Fibroblast of mammary gland (primary cell): ENCODE measurements around the gene TRERF1.

Source experiments
- DNase-seq: peaks from one replicate; pipeline ENCODE4 v3.0.0-alpha.2; 2010; ENCODE audit warnings: low read depth
- H3K4me3 ChIP-seq: 2 replicates; pipeline ENCODE4 v1.5.1; 2011; ENCODE audit warnings: low read depth, mild to moderate bottlenecking, low read length, moderate library complexity; ENCODE audit not compliant: control insufficient read depth
- TF ChIP-seq, protein P1 (sequence below): conservative IDR thresholded peaks from 2 replicates; pipeline ENCODE4 v1.5.1; 2011; ENCODE audit warnings: low read depth, low read length, inconsistent platforms; ENCODE audit not compliant: control insufficient read depth, insufficient read depth

TRERF1 gene

DNA sequence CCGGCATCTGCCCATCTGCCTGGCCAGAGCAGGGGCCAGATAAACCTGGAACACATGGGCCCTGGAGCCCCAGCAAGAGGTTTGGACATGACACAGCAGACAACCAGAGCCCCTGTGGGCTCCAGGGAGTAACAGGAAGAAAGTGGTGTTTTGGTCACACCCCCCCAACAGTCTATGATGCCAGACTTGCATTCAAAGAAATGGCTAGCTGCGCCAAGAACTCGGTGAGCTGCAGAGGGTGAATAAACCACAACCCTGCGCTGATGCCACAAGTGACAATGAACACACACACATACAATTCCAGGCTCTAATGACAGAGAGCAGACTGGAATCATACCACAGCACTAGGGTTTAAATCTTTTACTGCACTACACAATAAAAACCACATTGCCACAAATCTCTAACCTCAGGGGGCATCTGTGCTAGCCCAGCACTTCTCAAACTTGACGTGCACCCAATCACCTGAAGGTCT lies 34.0 kb downstream of the TRERF1 start:
- no peak for DNase-seq
- no peak overlapping the region for H3K4me3 ChIP-seq
- TF ChIP-seq, protein P1, sequence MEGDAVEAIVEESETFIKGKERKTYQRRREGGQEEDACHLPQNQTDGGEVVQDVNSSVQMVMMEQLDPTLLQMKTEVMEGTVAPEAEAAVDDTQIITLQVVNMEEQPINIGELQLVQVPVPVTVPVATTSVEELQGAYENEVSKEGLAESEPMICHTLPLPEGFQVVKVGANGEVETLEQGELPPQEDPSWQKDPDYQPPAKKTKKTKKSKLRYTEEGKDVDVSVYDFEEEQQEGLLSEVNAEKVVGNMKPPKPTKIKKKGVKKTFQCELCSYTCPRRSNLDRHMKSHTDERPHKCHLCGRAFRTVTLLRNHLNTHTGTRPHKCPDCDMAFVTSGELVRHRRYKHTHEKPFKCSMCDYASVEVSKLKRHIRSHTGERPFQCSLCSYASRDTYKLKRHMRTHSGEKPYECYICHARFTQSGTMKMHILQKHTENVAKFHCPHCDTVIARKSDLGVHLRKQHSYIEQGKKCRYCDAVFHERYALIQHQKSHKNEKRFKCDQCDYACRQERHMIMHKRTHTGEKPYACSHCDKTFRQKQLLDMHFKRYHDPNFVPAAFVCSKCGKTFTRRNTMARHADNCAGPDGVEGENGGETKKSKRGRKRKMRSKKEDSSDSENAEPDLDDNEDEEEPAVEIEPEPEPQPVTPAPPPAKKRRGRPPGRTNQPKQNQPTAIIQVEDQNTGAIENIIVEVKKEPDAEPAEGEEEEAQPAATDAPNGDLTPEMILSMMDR: no peak

DNA sequence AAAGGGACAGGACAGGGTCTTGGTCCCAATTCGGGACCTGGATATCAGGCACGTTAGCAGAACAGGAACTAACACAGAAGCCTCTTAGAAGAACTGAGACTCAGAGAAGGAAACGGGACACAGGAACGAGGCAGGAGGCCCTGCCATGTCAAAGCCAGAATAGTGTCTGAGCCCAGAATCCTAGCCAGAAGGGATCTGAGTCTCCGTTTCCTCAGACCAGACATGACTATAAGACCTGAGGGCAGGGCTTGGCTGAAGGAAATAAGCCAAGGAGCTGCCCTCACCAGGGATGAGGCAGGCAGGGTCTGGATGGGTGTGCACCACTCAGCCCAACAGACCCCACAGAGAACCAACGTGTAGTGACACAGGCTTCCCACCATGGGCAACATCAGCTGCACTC lies 40.3 kb downstream of the TRERF1 start:
- DNase-seq: no peak
- no peak overlapping the region for H3K4me3 ChIP-seq
- TF ChIP-seq, protein P1: no peak

DNA sequence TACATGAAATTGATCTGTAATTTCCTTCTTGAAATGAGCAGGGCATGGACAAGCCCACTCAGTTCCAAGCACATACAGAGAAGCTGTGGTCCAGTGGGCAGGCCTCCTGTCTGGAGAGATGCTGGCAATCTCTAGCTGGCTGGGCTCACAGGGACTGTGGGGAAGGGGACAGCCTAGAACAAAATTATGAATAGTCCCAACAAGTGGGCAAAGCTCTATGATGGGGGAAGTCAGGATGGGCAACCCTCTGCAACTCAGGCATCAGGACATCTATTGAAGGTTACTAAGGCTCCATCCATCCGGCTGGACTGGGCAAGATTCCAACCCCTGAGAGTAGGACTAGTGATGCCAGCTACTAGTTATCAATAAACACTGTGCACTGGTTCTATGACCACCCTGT lies 40.9 kb downstream of the TRERF1 start:
- H3K4me3 ChIP-seq: no peak overlapping the region
- TF ChIP-seq, protein P1: no peak
- DNase-seq: no peak

DNA sequence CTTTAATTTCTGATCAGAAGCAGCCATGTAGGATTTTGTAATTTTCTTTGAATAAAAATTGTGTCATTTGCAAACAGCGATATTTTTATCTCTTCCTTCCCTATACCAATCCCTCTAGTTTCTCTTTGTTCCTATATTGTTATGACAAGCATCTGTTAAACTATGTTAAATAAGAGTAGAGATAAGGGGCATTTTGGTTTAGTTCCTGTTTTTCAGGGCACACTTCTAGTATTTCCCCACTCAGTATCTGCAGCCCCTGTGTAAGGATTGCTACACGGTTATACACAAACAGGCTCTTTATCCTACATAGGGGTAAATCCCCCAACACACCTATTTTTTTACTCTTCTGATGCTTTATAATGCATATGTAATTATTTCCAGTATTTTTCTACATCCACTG lies 42.1 kb downstream of the TRERF1 start:
- H3K4me3 ChIP-seq: no peak overlapping the region
- TF ChIP-seq, protein P1: no peak
- no peak for DNase-seq

DNA sequence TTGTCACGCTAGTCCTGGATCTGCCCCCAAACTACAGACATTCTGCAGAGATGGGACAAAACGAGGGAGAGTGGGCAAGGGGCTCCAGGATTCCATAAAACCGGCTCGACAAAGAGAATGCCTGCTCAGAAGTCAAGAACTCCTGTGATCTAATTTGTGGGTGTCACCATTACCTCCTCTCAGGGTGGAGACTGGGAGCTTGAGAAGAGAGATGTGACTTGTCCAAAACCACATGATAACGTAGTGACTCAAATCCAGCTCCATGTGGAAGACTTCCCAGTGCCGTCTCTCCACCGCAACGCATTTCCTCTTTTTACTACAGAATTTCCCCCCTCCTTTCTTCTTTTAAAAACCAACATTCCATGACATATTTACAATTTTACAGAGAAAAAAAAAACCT lies 44.3 kb downstream of the TRERF1 start:
- TF ChIP-seq, protein P1: no peak
- H3K4me3 ChIP-seq: no peak overlapping the region
- DNase-seq: peak; percentile 94

DNA sequence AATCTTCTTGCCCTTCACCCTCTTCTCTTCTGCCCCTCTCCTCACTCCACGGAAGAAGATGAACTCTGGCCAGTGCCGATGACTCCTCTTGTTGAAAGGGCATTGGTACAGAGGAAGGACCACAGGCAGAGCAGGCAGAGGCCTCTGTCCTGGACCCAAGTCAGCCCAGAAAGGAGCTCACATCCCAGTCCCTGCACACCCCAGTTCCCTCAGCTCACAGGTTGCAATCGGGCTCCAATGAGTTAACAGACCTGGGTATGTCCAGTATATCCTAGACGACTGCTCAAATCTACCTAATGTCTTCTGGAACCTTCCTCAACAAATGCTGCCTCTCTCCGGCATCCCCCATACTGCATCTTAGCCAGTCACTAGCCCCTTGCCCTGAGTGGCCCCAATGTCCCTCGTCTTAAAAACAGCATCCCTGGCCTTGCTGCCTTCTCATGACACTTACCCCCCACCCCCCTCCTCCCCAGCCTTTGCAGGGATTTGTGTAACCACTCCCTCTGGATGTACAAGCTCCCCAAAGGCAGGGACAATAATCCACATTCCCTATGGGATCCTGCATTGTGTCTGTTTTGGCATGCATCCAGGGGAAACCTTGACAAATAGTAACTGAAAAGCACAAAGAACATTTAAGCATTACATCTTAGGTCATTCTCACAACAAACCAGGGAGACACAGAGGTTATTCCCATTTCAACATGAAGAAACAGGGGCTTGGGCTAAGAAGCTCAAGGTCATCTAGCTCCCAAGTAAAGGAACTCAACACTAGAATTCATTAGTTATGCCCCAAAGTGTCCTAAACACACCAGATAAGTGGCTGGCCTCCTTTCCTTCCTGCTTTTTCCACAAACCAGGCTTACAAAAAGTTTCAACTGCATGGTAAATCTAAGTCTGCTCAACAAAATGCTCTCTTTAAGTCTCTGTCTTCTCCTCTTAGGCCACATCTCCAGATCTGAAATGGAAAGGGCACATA lies 45.1 kb downstream of the TRERF1 start:
- peak; percentile 27 for DNase-seq
- TF ChIP-seq, protein P1: no peak
- no peak overlapping the region for H3K4me3 ChIP-seq
